HS-27A (cell line): ENCODE results near the gene TEX13B.

Experiments used
- DNase-seq: peaks from one replicate; pipeline ENCODE4 v3.0.0-alpha.2; 2012; ENCODE audit warnings: low read depth, missing footprints

The TEX13B gene

GRCh38 chrX:107935664-107936433 is 46.3 kb downstream of the TEX13B start:
- DNase-seq: no peak

GRCh38 chrX:107935200-107935599 is 47.0 kb downstream of the TEX13B start:
- DNase-seq: no peak

- DNase-seq: no peak
These were observed 47.9 kb downstream of the TEX13B start for GRCh38 chrX:107934262-107934661.
